ENCODE results near the gene TTLL10. TPM values are rescaled to one million over a fixed set of nuclear protein-coding genes. Genes with fewer than 3 reads are reported as not detected.

Gene TTLL10
- total and polyA plus RNA-seq, 2 of the 4 experiments (the other 2 are of a cell fraction): not detected

GRCh38 chr1:1196431-1197187 is 22.9 kb downstream of the TTLL10 start:
- H2AK9ac ChIP-seq (replicated peaks; ENCODE audit: low read depth, low read length, poor library complexity): no peak overlapping the region
- H3K4me3 ChIP-seq (ENCODE audit: insufficient read depth, low read depth, low read length): no peak overlapping the region
- in situ Hi-C loops (cut with MboI; ENCODE audit: low sequenced_read_pairs) (no loop called here), dilution Hi-C loops (cut with HindIII; ENCODE audit: low sequenced_read_pairs, unreplicated experiment) (no loop called here), intact Hi-C loops (cut with micrococcal nuclease) (no loop called here)
- H4K91ac ChIP-seq (ENCODE audit: insufficient read depth, low read depth, low read length): no peak overlapping the region
- H2BK20ac ChIP-seq (ENCODE audit: low read depth, low read length): no peak overlapping the region
- no peak overlapping the region for H3K14ac ChIP-seq (replicated peaks; ENCODE audit: low read depth, low read length)
- DNase-seq (no peak), ATAC-seq (ENCODE audit: low read depth) (no peak)
- TF ChIP-seq MAFK (IDR thresholded peaks at IDR 0.05; ENCODE audit: low read depth, low read length): no peak
- TF ChIP-seq CTCF (conservative IDR thresholded peaks at IDR 0.05; ENCODE audit: low read depth, low read length): no peak
- no peak for TF ChIP-seq NFE2L2 (IDR thresholded peaks at IDR 0.05; ENCODE audit: low read depth, low read length)
- no peak for TF ChIP-seq RCOR1 (IDR thresholded peaks at IDR 0.05; ENCODE audit: insufficient replicate concordance, low read length)
- no peak for TF ChIP-seq RAD21 (IDR thresholded peaks at IDR 0.05; ENCODE audit: low read length)
- no peak for TF ChIP-seq SMC3 (IDR thresholded peaks at IDR 0.05; ENCODE audit: low read depth, low read length)
- no peak for TF ChIP-seq MXI1 (IDR thresholded peaks at IDR 0.05; ENCODE audit: borderline replicate concordance, low read depth, low read length)
- TF ChIP-seq MAZ (IDR thresholded peaks at IDR 0.05; ENCODE audit: borderline replicate concordance, low read depth, low read length): no peak
- TF ChIP-seq CHD1 (IDR thresholded peaks at IDR 0.05; ENCODE audit: low read depth, low read length): no peak
- no peak for TF ChIP-seq FOS (IDR thresholded peaks at IDR 0.05; ENCODE audit: low read depth, low read length)
- no peak for TF ChIP-seq CEBPB (IDR thresholded peaks at IDR 0.05; ENCODE audit: low read depth, low read length)
- TF ChIP-seq ELK1 (IDR thresholded peaks at IDR 0.05; ENCODE audit: borderline replicate concordance, low read depth, low read length): no peak
- no peak for TF ChIP-seq BHLHE40 (IDR thresholded peaks at IDR 0.05; ENCODE audit: low read depth, low read length)
- no peak for TF ChIP-seq USF2 (IDR thresholded peaks at IDR 0.05; ENCODE audit: low read depth, low read length)
- TF ChIP-seq POLR2A (IDR thresholded peaks at IDR 0.05; ENCODE audit: low read depth, low read length): no peak
- TF ChIP-seq RFX5 (IDR thresholded peaks at IDR 0.05; ENCODE audit: low read depth, low read length): no peak
- H3K4me1 ChIP-seq (ENCODE audit: control insufficient read depth, insufficient read depth, low read length): no peaks in the 10 kb centered on the region
- H3K27me3 ChIP-seq (ENCODE audit: control insufficient read depth, insufficient read depth, low read length): no peaks in the 10 kb centered on the region; the same call in 1 of the 2 replicates
- H2AFZ ChIP-seq (replicated peaks; ENCODE audit: low read length, poor library complexity): peak overlapping the region; percentile 2
- H4K20me1 ChIP-seq (ENCODE audit: insufficient read depth, low read length): no peaks in the 10 kb centered on the region
- H3K4ac ChIP-seq (ENCODE audit: low read depth, low read length): no peak overlapping the region
- no peaks in the 10 kb centered on the region for H3K36me3 ChIP-seq (ENCODE audit: control insufficient read depth, insufficient read depth, low read length)
- H2BK120ac ChIP-seq (ENCODE audit: low read depth, low read length): no peak overlapping the region
- 73% methylated on average over 6 of the region's 13 CpGs; no CpG with 5 or more reads in 1 of the 2 experiments for WGBS, 2 experiments (ENCODE audit: extremely low coverage in 2 of 2, insufficient read length in 1 of 2)
- no peak overlapping the region for H3K56ac ChIP-seq (ENCODE audit: extremely low read depth, insufficient read depth, low read length)
- H4K8ac ChIP-seq (ENCODE audit: low read depth in 2 of 2, low read length in 2 of 2): no peak overlapping the region
- no peak overlapping the region for H4K5ac ChIP-seq (ENCODE audit: low read depth, low read length)
- H3K9ac ChIP-seq (ENCODE audit: low read depth, low read length): no peak overlapping the region
- H3K79me1 ChIP-seq (ENCODE audit: low read depth in 1 of 2, low read length in 2 of 2): no peaks in the 10 kb centered on the region
- H3K4me2 ChIP-seq (ENCODE audit: low read depth, low read length): no peak overlapping the region
- CTCF ChIA-PET: no interaction called here
- no peak overlapping the region for H3K18ac ChIP-seq (ENCODE audit: low read depth, low read length)
- no peak overlapping the region for H2BK5ac ChIP-seq (ENCODE audit: low read depth, low read length, poor library complexity, severe bottlenecking)
- no peak overlapping the region for H3K23ac ChIP-seq (ENCODE audit: low read depth, low read length)
- H2BK15ac ChIP-seq (ENCODE audit: low read depth, low read length): no peak overlapping the region
- no peaks in the 10 kb centered on the region for H3K9me1 ChIP-seq (ENCODE audit: insufficient read depth, low read length)
- peaks cover 11% of the 10 kb centered on the region for H3K9me3 ChIP-seq (ENCODE audit: control insufficient read depth, insufficient read depth, low read length)
- H3K27ac ChIP-seq (ENCODE audit: insufficient read depth, low read length): no peak overlapping the region
- BruUV-seq (replicated peaks): no TSS peak
- H2AK5ac ChIP-seq (ENCODE audit: low read depth, low read length): no peak overlapping the region
- POLR2A ChIA-PET (ENCODE audit: unreplicated experiment): no interaction called here
